Activated CD4-positive, alpha-beta T cell treated with anti-CD3 and anti-CD28 coated beads, Interleukin-2, amount 50 U/mL, for 16 hours (primary cell): Measurements from ENCODE around the gene CSNK1G1.

Experiments
- DNase-seq: peaks from one replicate; pipeline ENCODE4 v3.0.0-alpha.2; 2020

CSNK1G1 gene

GRCh38 chr15:64185146-64185911 lies 170.6 kb downstream of the CSNK1G1 start:
- no peak for DNase-seq

- no peak for DNase-seq
Measured at GRCh38 chr15:64182859-64183370, 173.1 kb downstream of the CSNK1G1 start.

- no peak for DNase-seq
Measured at GRCh38 chr15:64180235-64180824, 175.6 kb downstream of the CSNK1G1 start.

- no peak for DNase-seq
Measured at GRCh38 chr15:64166102-64166890, 189.7 kb downstream of the CSNK1G1 start.

GRCh38 chr15:64164436-64164835 lies 191.5 kb downstream of the CSNK1G1 start:
- DNase-seq: no peak

GRCh38 chr15:64163659-64164362 lies 192.2 kb downstream of the CSNK1G1 start:
- no peak for DNase-seq

GRCh38 chr15:64162869-64163658 lies 192.9 kb downstream of the CSNK1G1 start, which contains the start of gene PPIB:
Gene PPIB (minus strand): TSS chr15:64163022. CDS start chr15:64162986, 36 bp downstream.
- peak; percentile 99 for DNase-seq

- no peak for DNase-seq
Measured at GRCh38 chr15:64162478-64162868, 193.5 kb downstream of the CSNK1G1 start.

GRCh38 chr15:64161688-64162477 lies 194.1 kb downstream of the CSNK1G1 start:
- DNase-seq: no peak

GRCh38 chr15:64158363-64159134 lies 197.4 kb downstream of the CSNK1G1 start:
- DNase-seq: no peak

GRCh38 chr15:64157599-64158125 lies 198.3 kb downstream of the CSNK1G1 start:
- DNase-seq: no peak

- DNase-seq: no peak
Measured at GRCh38 chr15:64156652-64157331, 199.2 kb downstream of the CSNK1G1 start.

GRCh38 chr15:64155802-64156651 lies 199.9 kb downstream of the CSNK1G1 start:
- DNase-seq: no peak

- peak; percentile 93 for DNase-seq
Measured at GRCh38 chr15:64153480-64154367, 202.2 kb downstream of the CSNK1G1 start.

GRCh38 chr15:64152507-64153387 lies 203.2 kb downstream of the CSNK1G1 start:
- DNase-seq: no peak
